Mesodermal cell (in vitro differentiated cells): ENCODE results near the gene LIFR.
"Not testable (repeated sequence)": the region's sequence is repeated elsewhere in the genome, so short reads cannot be mapped to it uniquely, and the experiment has no call there.

ENCODE experiments used
- H3K27ac ChIP-seq: 2 replicates; pipeline ENCODE4 v1.7.0; 2013; ENCODE audit warnings: mild to moderate bottlenecking, low read depth, low read length, moderate library complexity; ENCODE audit not compliant: severe bottlenecking
- H3K36me3 ChIP-seq: 2 replicates; pipeline ENCODE4 v1.7.1; 2013; ENCODE audit warnings: mild to moderate bottlenecking, low read length, moderate library complexity; ENCODE audit not compliant: control insufficient read depth, insufficient read depth
- H3K4me1 ChIP-seq: one replicate; pipeline ENCODE4 v1.7.1; 2013; ENCODE audit warnings: mild to moderate bottlenecking, low read length; ENCODE audit not compliant: insufficient read depth, control insufficient read depth, poor library complexity, severe bottlenecking
- H3K4me3 ChIP-seq: 2 replicates; pipeline ENCODE4 v1.7.0; 2013; ENCODE audit warnings: low read length, control low read depth, mild to moderate bottlenecking; ENCODE audit not compliant: insufficient read depth, poor library complexity, severe bottlenecking; ENCODE audit errors: extremely low read depth
- H3K9me3 ChIP-seq: 2 replicates; pipeline ENCODE4 v1.7.1; 2013; ENCODE audit warnings: mild to moderate bottlenecking, low read length, moderate library complexity; ENCODE audit not compliant: control insufficient read depth
- WGBS, 2 experiments: methylation state at CpG; one replicate each; pipeline ENCODE4 v1.1.5; 2013; ENCODE audit warnings: missing lambda C conversion rate in 2 of 2; ENCODE audit not compliant: insufficient coverage in 2 of 2; 5-methylcytosine and 5-hydroxymethylcytosine counted together

Gene LIFR

DNA sequence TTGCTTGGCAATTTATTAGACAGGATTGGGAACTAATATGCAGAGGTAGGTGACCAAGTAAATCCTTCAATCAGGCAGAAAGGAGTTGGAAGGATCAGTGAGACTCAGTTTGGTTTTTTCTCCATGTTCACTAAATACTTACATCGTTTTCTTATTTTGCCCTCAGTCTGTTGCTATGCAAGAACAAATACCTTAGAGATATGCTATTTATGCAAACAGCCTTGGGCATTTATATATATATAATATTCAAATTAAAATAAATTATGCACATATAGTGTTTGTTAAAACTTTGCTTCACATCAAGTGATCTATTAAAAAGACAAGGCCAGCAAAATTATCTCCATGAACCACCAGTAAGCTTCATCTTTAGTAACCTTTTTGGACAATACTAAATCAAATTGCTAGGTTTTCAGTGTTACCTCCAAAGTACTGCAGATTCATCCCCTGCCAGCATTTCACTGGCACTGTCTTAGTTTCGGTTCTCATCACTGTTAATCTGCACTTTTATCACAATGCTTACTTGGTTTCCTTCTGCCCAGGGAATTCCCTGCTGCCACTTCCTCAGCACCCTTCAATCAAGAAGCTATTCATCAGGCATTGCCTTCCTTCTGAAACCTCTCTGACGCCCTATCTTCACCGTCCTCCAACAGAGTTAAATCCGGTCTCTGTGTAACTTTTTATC, 26.0 kb upstream of the LIFR start:
- 80 to 93% methylated on average over 3 to 4 of the region's 5 CpGs for WGBS, 2 experiments
- H3K36me3 ChIP-seq, result no peaks in the 10 kb centered on the region
- no peak overlapping the region for H3K27ac ChIP-seq
- H3K4me3 ChIP-seq, result no peak overlapping the region
- H3K4me1 ChIP-seq, result no peaks in the 10 kb centered on the region
- H3K9me3 ChIP-seq, result no peaks in the 10 kb centered on the region

DNA sequence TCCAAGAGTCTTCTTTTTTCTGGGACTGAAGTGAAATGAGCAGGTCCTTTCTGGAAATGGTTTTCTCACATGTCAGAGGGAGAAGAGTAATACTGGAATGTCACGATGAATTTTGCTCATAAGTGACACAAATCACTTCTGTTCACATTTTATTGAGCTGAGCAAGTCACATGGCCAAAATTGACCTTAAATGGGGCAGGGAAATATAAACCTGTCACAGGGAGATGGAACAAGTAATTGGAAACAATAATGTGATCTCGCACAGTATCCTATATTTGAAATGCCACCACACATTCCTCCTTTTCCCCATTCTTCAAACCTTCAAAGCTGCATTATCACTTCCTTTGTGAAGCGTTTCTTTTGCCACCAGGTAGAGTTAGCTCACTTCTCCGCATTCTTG, 25.2 kb upstream of the LIFR start:
- no peak overlapping the region for H3K4me3 ChIP-seq
- H3K36me3 ChIP-seq, result no peaks in the 10 kb centered on the region
- no peaks in the 10 kb centered on the region for H3K4me1 ChIP-seq
- no peaks in the 10 kb centered on the region for H3K9me3 ChIP-seq
- H3K27ac ChIP-seq, result no peak overlapping the region
- 96 to 100% methylated on average over 2 to 3 of the region's 4 CpGs for WGBS, 2 experiments

DNA sequence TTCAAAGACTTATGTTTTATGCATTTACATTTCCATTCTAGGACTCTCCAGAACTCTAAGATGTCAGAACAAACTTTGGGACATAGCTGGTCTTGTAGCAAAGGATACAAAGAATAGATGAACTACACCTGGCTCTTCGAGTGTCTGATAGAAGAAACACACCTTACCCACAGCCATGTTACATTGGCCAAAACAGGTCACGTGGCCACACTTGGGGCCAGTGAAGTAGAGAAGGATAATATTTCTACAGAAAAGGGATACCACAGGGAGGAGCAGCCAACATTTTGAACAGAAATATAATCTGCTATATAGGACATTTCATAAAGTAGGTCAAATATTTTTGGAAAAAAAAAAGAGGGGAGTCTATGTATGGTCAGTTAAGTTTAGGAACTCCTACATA, 22.7 kb upstream of the LIFR start:
- Histone ChIP-seq H3K4me3 (no peak overlapping the region), H3K9me3 (no peaks in the 10 kb centered on the region), H3K36me3 (no peaks in the 10 kb centered on the region), H3K4me1 (no peaks in the 10 kb centered on the region), H3K27ac (no peak overlapping the region)
- WGBS, 2 experiments, result no CpG with 5 or more reads among the region's 2 CpGs

DNA sequence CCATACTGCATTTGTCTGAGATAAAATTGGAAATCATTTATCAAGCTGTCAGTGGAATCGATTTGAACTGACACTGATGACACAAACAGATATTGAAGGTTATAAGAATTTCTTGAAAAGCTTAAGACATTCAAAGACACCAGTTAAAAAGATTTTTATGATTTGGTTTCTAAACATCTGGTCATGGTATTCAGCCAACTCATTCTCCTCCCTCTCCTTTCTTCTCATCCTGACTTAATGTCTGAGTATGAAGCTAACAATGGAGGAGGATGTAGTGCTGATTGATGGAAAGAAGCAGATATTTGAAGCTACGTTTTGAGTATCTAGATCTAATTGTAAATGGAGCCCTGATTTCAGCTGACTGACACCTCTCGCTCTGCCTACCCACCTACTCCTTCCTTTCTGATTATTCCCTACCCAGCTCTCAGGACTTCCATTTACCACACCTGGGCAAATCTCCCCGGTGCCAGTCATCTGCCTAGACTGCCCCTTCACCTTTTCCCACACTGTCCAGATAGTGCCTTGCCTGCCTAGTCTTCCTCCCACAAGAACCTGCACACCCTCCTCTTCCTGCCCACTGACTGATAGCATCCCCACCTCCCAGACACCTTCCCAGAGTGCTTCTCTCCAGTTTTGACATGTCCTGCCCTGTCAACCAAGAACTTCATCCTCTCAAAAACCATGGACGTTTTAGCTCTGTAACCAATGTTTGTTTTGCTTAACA, 20.7 kb upstream of the LIFR start:
- no peaks in the 10 kb centered on the region for H3K36me3 ChIP-seq

DNA sequence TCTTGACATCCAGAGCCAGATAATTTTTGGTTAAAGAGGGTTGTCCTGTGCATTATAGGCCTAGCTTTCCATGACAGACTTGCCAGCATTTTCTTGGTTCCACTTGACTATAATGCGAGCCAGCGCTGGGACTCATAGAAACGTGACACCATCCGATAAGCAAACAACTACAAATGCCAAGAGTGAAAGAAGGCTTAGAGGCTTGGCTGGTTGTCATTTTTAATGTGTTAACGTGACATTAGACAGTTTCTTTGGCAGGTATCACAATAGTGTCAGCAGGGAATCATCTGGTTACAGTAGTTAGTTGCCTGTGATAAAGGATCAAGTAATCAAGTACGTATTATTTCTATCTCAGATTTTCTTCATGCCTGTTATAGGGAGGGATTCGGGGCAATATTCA, 20.0 kb upstream of the LIFR start:
- no peaks in the 10 kb centered on the region for H3K9me3 ChIP-seq
- H3K4me1 ChIP-seq, result no peaks in the 10 kb centered on the region
- no peaks in the 10 kb centered on the region for H3K36me3 ChIP-seq
- H3K4me3 ChIP-seq, result no peak overlapping the region
- no peak overlapping the region for H3K27ac ChIP-seq
- WGBS, 2 experiments, result 94 to 100% methylated on average over 4 to 5 of the region's 7 CpGs

More for the DNA sequence above, 20.7 kb upstream of the LIFR start:
- WGBS, 2 experiments, result 81 to 91% methylated on average over 3 of the region's 5 CpGs
- Histone ChIP-seq H3K27ac (no peak overlapping the region), H3K4me3 (no peak overlapping the region), H3K4me1 (no peaks in the 10 kb centered on the region), H3K9me3 (no peaks in the 10 kb centered on the region)

DNA sequence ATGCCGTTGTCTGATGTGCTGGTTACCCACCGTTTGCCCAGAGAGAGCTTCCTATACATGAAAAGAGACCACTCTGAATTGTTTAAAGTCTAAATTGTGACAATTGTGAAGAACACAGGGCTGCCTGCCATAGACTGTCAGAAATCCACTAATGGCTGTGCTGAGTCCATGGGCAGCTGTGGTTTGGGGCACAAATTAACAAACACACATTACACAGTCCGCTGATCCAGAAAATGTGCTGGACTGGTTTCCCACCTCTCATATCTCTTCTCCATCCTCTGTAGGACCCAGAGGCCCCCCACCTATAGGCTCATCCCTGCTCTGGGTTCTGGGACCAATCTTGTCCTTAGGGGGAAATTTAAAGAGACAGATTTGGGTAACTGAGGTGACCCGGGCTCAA, 19.0 kb upstream of the LIFR start:
- Histone ChIP-seq H3K4me3 (no peak overlapping the region), H3K4me1 (no peaks in the 10 kb centered on the region), H3K9me3 (no peaks in the 10 kb centered on the region), H3K36me3 (no peaks in the 10 kb centered on the region), H3K27ac (no peak overlapping the region)
- WGBS, 2 experiments, result 100% methylated on average over 1 to 2 of the region's 4 CpGs

DNA sequence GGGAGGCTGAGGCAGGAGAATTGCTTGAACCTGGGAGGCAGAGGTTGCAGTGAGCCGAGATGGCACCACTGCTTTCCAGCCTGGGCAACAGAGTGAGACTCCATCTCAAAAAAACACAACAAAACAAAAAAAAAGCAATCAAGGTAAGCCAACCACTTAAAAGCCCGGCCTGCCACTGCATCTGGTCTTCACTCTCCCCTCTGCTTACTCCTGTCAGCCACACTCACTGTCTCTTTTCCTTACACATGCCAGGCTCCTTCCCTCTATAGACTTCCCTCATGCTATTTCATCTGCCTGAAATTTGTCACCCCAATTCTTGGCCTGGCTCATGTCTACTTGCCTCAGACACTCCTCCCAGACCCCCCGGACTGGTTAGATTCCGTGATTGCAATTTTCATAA, 17.6 kb upstream of the LIFR start:
- no peaks in the 10 kb centered on the region for H3K36me3 ChIP-seq
- no peaks in the 10 kb centered on the region for H3K4me1 ChIP-seq
- no peaks in the 10 kb centered on the region for H3K9me3 ChIP-seq
- H3K27ac ChIP-seq, result no peak overlapping the region
- no peak overlapping the region for H3K4me3 ChIP-seq
- 93% methylated on average over 4 of the region's 4 CpGs for WGBS, 2 experiments

DNA sequence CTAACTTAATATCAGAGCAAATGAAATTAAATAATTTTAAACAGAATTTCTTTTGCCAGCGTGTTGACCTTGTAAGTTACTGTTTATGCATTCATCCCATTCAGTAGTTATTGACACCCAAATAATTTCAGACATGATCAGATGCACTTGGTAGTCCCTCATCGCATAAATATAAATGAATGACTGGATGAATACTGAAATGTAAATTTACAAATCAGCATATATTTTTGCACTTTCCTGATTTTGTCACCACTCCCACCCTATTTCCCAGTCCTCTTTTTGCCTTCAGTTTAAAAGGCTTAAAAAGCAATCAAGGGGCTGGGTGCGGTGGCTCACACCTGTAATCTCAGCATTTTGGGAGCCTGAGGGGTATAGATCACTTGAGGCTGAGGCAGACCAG, 17.1 kb upstream of the LIFR start:
- no peak overlapping the region for H3K4me3 ChIP-seq
- no peaks in the 10 kb centered on the region for H3K4me1 ChIP-seq
- H3K9me3 ChIP-seq, result no peaks in the 10 kb centered on the region
- 96% methylated on average over 2 of the region's 3 CpGs; no CpG with 5 or more reads in 1 of the 2 experiments for WGBS, 2 experiments
- no peak overlapping the region for H3K27ac ChIP-seq
- H3K36me3 ChIP-seq, result no peaks in the 10 kb centered on the region

DNA sequence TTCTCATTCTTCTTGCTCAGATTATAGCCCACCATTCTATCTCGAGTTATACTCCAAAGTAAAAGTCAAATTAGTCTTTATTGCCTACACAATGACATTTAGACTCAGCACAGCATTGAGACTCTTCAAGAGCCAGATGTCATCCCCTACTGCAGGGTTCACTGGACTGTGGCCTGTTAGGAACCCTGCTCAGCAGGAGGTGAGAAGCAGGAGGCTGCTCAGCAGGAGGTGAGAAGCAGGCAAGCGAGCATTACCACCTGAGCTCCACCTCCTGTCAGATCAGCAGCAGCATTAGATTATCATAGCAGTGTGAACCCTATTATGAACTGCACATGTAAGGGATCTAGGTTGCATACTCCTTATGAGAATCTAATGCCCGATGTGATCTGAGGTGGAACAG, 12.7 kb upstream of the LIFR start:
- Histone ChIP-seq H3K36me3 (no peaks in the 10 kb centered on the region), H3K4me1 (no peaks in the 10 kb centered on the region), H3K9me3 (no peaks in the 10 kb centered on the region), H3K27ac (no peak overlapping the region), H3K4me3 (no peak overlapping the region)
- 70 to 92% methylated on average over 2 to 3 of the region's 3 CpGs for WGBS, 2 experiments

DNA sequence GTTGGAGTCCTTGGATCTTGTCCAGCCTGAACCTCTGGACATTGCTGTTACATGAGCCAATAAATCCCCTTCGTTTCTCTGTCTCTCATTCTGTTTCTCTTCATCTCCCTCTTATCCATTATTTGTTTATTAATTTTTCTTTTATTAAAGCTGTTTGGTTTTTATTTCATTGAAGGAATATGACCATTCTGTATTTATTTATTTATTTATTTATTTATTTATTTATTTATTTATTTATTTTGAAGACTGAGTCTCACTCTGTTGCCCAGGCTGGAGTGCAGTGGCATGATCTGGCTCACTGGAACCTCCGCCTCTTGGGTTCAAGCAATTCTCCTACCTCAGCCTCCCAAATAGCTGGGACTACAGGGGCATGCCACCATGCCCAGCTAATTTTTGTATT, 10.9 kb upstream of the LIFR start:
- H3K4me3 ChIP-seq, H3K9me3 ChIP-seq, H3K4me1 ChIP-seq, H3K27ac ChIP-seq, H3K36me3 ChIP-seq: not testable (repeated sequence)
- WGBS, 2 experiments, result 84 to 89% methylated on average over 1 to 2 of the region's 2 CpGs

DNA sequence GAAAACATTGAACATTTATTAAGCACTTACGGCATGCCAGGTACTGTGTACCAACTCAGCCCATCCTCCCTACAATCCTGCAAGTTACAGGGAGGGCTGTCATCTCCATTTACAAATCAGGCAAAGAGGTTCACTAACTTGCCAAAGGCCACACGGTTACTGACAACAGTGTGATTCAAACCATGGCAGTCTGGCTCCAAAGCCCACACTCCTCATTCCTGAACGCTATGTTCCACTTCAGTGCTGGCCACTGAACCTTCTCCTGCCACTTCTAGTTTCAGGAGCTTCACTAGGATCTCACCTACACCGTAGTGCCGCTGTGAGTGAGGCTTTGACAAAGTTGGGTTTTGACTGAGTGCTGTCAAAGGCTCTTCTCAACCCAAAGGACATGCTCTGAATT, 7.2 kb upstream of the LIFR start:
- Histone ChIP-seq H3K4me3 (no peak overlapping the region), H3K27ac (no peak overlapping the region), H3K4me1 (no peaks in the 10 kb centered on the region), H3K9me3 (no peaks in the 10 kb centered on the region), H3K36me3 (no peaks in the 10 kb centered on the region)
- 78 to 100% methylated on average over 1 to 2 of the region's 5 CpGs for WGBS, 2 experiments
